Gastrocnemius medialis (tissue), 4 donors: ENCODE data around the gene SPTLC2.

Experiments
- CTCF ChIP-seq, 5 experiments: fragments of 450-650 bp in 3 of 5; fragments of 200-600 bp in 2 of 5; sonication (generic) in 2 of 5; IDR thresholded peaks in 4 of 5; conservative IDR thresholded peaks in 1 of 5; 1 replicate in 4 of 5; 2 replicates in 1 of 5; pipeline ENCODE4 v1.5.1; 2016 to 2019; ENCODE audit warnings: antibody characterized with exemption in 5 of 5, mild to moderate bottlenecking in 3 of 5, moderate library complexity in 3 of 5
- POLR2A ChIP-seq, 2 donors: fragments of 450-650 bp; IDR thresholded peaks; one replicate each; pipeline ENCODE4 v1.6.1; 2017; ENCODE audit warnings: antibody characterized with exemption in 2 of 2, mild to moderate bottlenecking in 2 of 2, moderate library complexity in 2 of 2

- TF ChIP-seq CTCF (IDR thresholded peaks at IDR 0.05 in 4 of 5, conservative IDR thresholded peaks at IDR 0.05 in 1 of 5) = peak in 1 of 5 experiments; percentile 8
- peak; percentile 78 to 82 for TF ChIP-seq POLR2A (IDR thresholded peaks at IDR 0.05)
These were observed 158.8 kb downstream of the SPTLC2 start, which contains the start of the genes AHSA1 and VIPAS39 for GRCh38 chr14:77457522-77458248.
